HG03039 (cell line): ENCODE results near the gene GALNT6.

Experiments
- ATAC-seq: cut with Tn5 transposase; IDR thresholded peaks from one replicate; pipeline ENCODE4 v1.9.1; 2021; ENCODE audit warnings: mild to moderate bottlenecking, moderate library complexity; ENCODE audit not compliant: unreplicated experiment

The GALNT6 gene

DNA sequence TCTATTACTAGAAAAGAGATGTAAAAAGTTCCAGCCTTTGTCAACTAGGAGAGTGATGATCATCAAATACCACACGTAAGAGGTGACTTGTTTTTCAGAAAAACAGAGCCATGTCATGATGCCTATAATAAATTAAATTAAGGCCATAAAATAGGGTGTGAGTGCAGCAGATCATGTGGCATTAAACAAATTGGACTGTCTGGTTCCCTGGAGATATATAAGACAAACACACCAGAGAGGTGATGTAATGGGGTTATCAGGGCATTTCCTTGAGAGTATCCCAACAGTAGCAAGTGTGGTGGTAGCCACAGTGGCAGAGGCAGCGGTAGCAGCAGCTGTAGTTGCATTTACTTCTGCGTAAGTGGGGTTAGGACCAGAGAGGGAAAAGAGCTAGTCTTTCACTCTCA, 14.6 kb upstream of the GALNT6 start:
- ATAC-seq: no peak

- no peak for ATAC-seq
Observed at GRCh38 chr12:51404627-51405026, 13.4 kb upstream of the GALNT6 start.

DNA sequence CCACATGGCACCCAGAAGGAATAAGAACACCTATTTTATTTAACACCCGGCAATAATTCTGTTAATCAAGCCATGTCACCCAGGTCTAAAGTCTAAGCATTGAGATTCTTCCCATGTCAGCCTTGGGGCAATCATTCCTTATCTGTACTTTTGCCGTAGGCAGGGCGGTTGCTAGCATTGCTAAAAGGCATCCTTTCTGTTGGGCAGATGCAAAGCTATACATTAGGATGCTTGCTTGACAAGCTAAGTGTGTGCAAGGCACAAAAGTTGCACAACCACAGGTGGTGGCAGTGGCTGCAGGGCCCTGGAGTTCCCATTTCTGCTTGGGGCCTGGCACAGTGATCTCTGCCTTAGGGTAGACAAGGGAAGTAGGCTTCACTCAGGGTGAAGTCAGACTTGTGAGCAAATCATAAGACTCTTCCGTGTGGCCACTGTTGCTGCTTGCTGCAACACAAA, 12.5 kb upstream of the GALNT6 start:
- no peak for ATAC-seq

GRCh38 chr12:51403159-51403558, 12.0 kb upstream of the GALNT6 start:
- ATAC-seq: no peak

DNA sequence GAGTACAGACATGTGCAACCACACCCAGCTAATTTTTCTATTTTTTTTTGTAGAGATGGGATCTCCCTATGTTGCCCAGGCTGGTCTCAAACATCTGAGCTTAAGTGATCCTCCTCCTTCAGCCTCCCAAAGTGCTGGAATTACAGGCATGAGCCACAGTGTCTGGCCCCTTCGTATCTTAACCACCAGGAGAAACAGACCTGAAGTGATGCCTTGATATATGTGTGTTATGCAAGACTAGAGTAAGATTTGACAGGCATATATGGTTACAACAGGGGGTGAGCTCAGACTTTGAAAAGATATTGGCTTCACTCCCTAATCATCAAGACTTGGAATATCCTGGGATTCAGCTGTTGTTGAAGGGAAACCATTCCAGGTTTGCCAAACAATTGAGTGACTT, 10.7 kb upstream of the GALNT6 start:
- no peak for ATAC-seq

- ATAC-seq: no peak
Observed at GRCh38 chr12:51401486-51401885, 10.3 kb upstream of the GALNT6 start.

GRCh38 chr12:51401020-51401419, 9.8 kb upstream of the GALNT6 start:
- no peak for ATAC-seq

DNA sequence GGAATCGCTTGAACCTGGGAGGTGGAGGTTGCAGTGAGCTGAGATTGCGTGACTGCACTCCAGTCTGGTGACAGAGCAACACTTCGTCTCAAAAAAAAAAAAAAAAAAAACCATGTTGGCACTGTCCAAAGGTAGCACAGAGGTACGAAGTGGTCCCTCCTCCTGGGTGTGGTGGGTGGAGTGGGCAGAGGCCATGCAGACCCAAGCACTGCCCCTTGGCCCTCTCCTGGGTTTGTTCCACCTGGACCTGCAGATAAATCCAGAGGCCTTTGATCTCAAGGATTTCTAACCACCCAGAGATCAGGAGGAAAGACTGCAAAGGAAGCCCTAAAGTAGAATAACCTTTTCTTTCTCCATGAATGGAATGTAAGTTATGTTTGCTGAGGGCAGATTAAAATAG, 8.7 kb upstream of the GALNT6 start:
- ATAC-seq: no peak

- no peak for ATAC-seq
Observed at GRCh38 chr12:51397670-51398069, 6.5 kb upstream of the GALNT6 start.

- ATAC-seq: peak; percentile 40
Observed at GRCh38 chr12:51395283-51396230, 4.4 kb upstream of the GALNT6 start.

GRCh38 chr12:51393676-51394545, 2.7 kb upstream of the GALNT6 start:
- no peak for ATAC-seq

- no peak for ATAC-seq
Observed at GRCh38 chr12:51392556-51393237, 1.5 kb upstream of the GALNT6 start.

- no peak for ATAC-seq
Observed at GRCh38 chr12:51390891-51391282, 319 bp downstream of the GALNT6 start.

DNA sequence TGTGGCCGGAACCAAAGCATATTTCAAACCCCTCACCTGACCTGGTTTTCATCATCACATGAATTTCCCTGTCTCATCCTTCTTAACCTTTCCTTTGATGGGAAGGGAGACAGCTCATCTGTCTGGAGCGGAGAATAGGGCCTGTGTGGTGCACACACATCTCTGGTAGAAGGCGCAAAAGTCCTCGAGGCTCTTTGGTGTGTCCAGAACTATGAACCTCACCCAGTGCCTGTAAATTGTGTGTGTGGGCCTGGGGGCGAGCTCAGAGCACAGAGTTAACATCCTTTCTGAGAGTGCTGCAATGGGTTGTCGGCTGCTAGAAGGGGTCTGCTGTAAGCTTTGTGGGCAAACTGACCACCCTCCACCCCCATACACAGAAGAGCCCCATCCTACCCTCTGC, 749 bp downstream of the GALNT6 start:
- ATAC-seq: no peak

- no peak for ATAC-seq
Observed at GRCh38 chr12:51389302-51389999, 1.8 kb downstream of the GALNT6 start.

DNA sequence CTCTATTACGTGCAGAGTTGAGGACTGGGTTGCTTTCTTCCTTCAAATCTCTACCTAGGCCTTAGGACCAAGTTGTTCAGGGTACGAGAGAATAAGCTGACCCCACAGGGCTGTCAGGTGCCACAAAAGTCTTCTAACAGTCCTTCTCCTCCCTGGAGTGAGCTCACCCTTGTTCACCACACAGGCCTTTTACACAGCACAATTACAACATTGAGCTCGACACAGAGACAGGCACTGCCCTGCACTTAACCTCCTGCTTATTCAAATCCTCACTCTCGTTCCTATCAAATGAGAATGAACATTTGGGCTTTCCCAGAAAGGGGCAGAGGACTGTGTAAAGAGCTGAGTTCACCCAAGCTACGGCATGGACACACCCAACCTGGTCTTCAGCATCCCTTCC, 2.4 kb downstream of the GALNT6 start:
- ATAC-seq: no peak

DNA sequence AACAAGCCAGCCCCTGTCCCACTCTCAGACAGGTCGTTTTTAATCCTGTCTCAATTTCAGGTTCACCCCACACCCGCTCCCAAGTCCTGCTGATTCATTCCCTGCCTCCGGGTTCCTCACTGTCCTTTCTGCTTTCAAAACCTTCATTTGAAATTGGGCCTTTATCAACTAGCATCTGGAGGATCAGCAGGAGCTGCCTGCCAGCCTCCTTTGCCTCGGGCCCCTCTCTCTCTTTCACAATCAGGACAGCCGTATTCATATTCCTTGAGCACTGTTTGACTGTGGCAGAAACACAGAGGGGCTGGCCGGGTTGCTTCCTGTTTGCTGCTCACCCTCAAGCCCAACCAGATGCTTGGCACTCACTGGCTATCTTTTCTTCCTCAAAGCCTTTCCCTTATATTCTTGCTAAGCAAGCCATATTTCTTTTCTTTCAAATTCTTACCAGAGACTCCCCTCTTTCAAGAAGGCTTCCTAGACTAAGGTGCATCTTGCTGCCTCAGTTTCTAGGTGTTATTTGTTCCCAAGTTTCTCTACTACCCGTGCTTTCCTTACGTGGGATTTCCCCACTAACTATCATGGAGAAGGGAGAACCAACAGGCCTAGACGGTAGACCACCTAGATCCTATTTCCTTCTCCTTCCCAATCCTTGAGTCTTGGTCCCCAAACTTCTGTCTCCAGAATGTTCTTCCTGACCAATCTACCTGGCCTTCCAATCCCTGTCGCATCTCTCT, 3.0 kb downstream of the GALNT6 start:
- no peak for ATAC-seq

DNA sequence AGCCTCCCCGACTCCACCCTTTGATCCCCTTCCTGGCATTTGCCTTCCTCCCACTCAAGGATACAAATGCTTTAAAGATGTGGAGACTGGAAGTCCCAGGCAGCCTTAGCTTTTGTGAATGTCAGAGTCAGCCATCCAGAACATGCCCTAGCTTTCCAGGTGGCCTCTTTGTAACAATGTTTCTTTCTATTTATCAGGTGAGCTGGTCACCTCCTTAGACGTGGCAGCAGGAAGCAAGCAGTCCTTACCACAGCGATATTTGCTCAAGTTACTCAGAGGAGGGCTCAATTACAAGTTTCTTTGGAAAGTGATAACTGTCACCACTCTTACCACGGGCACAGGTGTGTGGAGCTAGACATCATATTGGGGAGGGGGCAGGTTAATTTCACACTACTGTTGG, 4.9 kb downstream of the GALNT6 start:
- no peak for ATAC-seq

GRCh38 chr12:51383269-51383905, 7.8 kb downstream of the GALNT6 start:
- no peak for ATAC-seq
